Fibroblast of skin of back (primary cell): ENCODE data around the gene DRC3.
A peak's percentile ranks its signal among the peaks of the same experiment; 100 is the strongest.
"Not testable (repeated sequence)": the region's sequence is repeated elsewhere in the genome, so short reads cannot be mapped to it uniquely, and the experiment has no call there.

Experiments used
- DNase-seq: peaks from one replicate; pipeline ENCODE4 v3.0.0-alpha.2; 2013

The DRC3 gene

DNA sequence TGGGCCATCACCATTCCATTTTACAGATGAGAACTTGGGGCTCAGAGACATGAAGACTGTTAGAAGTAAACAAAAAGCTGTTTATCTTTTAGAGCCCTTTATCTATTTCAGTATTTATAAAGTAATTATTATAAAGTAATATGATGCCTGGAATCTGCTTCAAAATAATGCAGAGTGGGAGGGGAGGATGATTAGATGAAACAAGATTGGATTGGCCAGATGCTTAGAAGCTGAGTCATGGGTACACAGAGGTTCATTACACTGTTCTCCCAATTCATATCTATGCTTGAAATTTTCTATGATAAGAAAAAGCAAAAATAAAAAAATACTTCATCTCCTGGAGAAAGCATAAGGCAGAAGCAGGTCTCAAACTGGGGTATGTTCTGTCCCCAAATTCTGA, 29.8 kb upstream of the DRC3 start:
- peak; percentile 71 for DNase-seq

DNA sequence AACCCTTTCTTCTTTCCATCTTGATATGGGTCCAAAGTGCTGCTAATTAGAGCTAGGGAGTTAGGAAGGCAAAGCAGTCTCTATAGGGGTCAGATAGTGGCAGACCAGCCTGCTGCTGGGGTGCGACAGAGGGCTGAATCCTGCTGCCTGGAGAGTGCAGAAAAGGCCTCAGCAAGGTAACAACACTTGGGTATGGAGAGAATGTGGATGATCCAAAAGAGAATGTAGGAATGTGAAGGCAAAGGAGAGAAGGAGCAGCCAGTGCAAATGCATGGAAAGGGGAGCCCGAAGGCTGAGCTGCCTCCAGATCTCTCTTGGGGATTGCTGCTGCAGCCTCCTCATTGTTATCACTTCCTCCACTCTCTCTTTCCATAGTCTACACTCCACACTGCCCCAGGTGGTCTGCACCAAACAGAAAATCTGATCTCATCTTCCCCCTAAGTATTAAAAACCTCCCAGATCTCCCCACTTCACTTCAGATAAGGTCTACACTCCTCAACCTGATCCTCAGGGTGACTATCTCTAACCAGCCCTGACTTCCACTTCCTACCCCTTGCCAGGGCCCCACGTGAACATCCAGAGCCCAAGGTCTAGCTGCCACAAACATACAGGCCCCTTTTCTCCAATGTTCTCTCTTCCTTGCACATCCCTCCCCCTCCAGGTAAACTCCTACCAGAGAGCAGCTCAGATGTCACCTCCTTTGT, 29.2 kb upstream of the DRC3 start:
- DNase-seq = no peak

DNA sequence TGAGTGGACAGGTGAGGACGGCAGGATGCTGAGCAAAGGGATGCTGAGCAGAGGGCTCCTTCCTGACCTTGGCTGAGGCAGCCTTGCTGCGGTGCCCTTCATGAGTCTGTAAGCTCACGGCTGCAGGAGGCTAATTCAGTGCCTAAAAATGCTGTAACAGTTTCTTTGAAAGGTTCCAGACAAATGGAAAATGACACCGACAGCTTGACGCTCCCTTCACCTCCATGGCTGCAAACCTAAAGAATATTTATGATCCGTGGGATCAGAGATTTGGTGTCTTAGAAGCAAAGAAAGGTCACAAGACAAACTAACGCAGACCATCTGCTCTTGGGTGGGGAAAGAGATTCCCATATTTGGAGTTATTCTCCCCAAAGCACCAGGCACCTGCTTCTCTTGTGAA, 28.4 kb upstream of the DRC3 start:
- no peak for DNase-seq

DNA sequence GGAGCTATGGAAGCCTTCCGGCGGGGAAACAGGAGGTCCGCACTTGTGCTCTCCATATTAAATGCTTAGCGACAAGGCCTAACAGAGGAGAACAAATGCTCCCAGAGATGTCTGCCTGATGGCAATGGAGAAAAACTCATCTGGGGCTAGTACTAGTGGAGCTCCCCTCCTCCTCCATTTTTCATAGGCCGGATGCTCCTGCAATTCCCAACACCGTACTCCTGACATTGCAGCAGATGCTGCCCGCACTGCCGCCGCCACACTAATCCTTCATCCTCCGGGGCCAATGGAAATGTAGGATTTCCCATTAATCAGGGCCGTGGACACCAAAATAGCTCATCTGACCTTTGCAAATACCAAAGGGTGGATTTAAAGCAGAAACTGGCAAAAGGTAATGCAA, 27.9 kb upstream of the DRC3 start:
- DNase-seq = no peak

DNA sequence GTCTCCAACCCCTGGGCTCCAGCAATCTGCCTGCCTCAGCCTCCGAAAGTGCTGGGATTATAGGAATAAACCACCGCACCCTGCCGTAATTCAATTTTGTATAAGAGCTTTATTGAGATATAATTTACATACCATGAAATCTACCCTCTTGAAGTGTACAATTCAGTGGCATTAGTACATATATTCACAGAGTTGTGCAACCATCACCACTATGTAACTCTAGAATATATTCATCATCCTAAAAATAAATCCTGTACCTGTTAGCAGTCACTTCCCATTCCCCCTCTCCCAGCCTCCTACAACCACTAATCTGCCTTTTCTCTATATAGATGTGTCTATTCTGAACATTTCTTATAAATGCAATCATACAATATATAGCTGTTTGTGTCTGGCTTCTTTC, 26.6 kb upstream of the DRC3 start:
- DNase-seq = no peak

DNA sequence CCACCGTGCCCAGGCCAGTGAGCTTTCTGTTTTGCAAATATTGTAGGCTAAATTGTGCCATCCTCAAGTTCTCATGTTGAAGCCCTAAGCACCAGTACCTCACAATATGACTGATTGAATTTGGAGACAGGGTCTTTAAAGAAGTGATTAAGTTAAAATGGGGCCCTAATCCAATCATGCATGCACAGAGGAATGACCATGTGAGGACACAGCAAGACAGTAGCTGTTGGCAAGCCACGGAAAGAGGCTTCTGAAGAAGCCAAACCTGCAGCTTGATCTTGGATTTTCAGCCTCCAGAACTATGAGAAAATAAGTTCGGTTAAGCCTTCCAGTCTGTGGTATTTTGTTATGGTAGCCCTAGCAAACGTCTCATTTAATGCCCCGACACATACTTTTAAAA, 25.4 kb upstream of the DRC3 start:
- DNase-seq = no peak

DNA sequence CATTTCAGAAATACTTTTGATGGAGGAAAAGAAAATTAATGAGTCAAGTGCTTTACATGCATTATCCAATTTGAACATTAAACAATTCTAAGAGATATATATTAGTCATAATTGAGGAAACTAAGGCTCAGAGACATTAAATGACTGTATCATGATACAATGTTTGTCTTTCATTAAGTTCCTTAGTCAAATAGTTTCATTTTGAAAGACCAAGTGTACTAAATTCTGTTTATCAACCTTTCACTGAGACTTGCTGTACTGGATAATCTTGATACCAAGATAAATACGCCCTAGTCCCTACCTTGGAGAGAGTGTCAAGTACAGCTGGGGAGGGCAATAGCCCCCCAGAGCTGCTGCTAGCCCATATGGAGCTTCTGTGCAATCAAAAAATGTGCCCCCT, 24.7 kb upstream of the DRC3 start:
- DNase-seq = peak; percentile 68

DNA sequence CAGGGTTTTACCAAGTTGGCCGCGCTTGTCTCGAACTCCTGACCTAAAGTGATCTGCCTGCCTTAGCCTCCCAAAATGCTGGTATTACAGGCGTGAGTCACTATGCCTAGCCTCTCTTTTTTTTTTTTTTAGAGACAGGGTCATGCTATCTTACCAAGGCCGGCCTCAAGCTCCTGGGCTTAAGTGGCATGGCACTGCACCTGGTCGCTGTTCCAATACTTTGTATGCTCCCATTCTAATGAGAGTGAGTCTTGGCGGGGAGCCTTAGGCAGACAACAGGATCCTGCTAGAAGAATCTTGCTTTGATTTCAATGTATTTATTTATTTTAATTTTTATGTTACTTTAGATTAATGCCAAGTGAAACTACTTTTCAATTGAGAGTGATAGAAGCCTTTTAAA, 22.3 kb upstream of the DRC3 start:
- DNase-seq = no peak

DNA sequence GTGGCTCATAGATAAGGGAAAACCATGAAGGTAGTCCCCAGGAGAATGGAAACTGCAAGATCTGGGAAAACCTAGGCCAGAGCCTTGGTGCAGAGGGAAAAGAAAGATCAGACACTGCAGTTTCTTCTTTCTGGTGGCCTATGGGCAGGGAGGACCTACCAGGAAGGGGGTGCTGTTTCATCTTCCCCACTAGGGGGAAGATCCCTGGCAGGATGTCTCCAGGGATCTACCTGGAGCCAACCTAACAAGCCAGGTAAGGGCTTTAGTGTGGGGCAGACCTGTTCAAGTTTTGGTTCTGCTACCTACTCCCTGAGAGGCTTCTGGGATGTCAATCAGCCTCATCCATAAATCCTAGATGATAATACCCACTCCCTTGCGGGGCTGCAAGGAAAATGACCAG, 21.9 kb upstream of the DRC3 start:
- DNase-seq = no peak

DNA sequence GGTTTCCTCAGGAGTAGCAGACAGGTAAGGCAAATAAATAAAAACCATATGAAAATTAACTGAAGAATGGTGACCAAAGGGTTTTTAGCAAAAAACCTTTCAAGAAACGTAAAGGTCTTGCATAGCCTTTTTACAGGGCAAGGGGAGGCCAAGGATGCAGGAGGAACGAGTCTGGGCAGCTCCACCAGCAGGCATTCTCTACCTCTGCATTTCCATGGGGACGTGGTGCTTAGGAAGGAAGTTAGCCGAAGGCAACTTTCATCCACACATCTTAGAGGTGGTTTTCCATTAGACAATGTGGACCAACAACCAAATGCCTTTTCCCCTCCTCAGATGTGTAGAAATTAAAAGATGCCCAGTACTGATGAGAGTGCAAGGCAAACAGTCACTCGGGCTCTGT, 21.1 kb upstream of the DRC3 start:
- no peak for DNase-seq

DNA sequence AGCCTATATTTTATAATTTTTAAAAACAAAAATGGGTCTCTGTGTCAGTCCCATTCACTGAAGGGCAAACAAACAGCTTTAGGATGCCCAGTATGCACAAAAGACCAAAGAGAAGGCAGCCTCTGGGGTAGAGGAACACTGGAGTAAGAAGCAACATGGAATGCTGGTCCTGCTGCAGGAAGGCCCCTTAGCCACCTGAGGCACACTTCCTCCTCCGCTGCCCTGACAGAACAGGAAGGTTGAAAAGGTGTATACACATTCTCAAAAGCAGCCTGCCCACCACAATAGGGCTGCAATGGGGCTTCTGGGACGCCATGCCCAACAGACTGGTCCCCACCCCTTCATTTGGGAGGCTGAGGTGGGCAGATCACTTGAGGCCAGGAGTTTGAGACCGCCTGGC, 20.0 kb upstream of the DRC3 start:
- DNase-seq = no peak

DNA sequence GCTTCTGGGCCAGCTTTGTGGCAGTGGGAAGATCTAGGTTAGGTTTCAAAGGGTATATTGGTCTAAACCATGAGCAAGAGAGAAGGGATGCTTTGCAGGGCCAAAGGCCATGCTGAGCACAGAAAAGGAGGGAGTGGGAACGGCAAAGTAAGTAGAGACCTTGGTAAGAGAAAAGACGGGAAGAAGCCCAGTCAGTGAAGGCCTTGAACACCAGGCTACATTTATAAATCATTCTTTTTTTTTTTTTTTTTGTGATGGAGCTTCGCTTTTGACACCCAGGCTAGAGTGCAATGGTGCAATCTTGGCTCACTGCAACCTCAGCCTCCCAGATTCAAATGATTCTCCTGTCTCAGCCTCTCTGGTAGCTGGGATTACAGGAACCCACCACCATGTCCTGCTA, 18.6 kb upstream of the DRC3 start:
- no peak for DNase-seq

DNA sequence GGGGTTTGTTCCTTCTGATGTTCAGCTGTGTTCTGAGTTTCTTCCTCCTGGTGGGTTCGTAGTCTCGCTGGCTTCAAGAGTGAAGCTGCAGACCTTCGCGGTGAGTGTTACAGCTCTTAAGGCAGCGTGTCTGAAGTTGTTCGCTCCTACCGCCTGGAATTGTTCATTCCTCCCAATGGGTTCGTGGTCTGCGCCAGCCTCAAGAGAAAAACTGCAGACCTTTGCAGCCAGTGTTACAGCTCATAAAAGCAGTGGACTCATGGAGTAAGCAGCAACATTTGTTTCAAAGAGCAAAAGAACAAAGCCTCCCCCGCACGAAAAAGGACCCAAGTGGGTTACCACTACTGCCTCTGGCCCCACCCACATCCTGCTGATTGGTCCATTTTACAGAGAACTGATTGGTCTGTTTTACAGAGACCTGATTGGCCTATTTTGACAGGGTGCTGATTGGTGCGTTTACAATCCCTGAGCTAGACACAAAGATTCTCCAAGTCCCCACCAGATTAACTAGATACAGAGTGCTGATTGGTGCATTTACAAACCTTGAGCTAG, 16.8 kb upstream of the DRC3 start:
- DNase-seq = not testable (repeated sequence)

DNA sequence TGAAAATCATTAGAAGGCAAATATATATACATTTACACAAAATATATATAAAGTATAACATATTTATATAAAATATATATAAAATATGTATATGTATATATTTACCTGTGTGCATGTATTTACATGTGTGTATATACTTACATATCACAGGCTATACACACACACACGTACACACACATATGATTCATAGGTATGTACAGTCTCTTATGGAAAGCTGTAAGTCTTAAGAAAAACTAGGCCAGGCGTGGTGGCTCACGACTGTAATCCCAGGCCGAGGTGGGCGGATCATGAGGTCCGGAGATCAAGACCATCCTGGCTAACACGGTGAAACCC, 15.1 kb upstream of the DRC3 start:
- DNase-seq = no peak

DNA sequence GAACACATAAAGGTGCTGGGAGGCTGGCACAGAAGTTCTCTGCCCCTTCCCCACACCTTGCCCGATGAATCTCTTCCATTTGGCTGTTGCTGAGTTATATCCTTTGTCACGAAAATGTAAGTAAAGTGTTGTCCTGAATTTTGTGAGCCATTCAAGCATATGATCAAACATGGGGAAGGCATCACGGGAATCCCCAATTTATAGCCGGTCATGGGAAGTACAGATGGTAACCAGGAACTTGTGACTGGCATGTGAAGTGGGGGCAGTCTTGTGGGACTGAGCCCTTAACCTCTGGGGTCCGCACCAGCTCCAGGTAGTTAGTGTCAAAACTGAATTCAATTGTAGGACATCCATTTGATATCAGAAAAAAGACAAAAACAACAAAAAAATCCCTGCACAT, 13.7 kb upstream of the DRC3 start:
- no peak for DNase-seq

DNA sequence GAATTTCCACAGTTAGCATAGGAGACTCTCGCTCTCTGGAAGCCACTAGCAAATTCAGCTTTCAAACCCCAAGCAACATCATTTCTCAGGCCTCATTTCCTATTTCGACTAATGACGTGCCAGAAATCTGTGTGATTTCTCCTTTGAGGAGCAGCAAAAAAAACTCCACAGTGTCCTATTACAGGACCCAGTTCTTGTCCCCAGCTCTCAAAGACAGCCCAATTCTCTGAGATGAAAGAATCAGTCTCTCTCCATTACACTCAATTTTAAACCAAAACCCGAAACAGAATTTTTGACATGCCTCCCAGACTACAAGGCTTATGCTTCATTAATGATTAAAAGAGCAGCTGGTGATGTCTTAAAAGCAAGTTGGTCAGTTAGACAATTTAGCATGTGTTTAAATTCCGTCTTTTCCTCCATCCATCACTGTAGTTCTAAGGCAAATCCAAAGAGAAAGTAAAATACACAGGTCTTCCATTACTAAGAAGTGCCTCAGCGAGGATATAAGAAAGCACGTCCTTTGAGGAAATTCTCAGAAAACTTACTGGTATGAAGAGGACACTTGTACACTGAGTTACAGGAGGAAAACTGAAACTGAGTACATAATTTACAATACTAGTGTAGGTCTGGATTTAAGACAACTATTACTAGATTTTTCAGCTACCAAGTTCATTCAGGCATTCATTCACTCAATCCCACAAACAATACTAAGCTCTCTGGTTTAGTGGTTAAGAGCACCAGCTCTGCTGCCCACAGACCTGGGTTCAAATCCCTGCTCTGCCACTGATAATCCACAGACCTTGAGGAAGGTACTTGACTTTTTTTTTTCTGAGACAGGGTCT, 12.9 kb upstream of the DRC3 start:
- DNase-seq = peak; percentile 56

DNA sequence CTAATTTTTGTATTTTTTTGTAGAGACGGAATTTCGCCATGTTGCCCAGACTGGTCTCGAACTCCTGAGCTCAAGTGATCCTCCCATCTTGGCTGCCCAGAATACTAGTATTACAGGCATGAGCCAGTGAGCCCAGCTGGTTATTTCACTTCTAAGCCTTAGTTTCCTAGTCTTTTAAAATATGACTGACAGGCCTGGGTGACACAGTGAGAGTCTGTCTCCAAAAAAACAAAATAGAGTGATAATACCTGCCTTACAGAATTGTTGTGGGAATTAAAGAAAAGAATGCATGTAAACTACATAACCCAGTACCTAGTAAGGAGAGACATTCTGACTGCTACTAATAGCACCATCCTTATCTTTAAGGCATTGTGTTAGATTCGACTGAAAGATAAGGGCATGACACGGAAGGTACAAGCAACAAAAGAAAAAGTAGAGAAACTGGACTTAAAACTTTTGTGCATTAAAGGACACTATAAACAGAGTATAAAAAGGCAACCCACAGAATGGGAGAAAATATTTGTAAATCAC, 12.1 kb upstream of the DRC3 start:
- DNase-seq = no peak

DNA sequence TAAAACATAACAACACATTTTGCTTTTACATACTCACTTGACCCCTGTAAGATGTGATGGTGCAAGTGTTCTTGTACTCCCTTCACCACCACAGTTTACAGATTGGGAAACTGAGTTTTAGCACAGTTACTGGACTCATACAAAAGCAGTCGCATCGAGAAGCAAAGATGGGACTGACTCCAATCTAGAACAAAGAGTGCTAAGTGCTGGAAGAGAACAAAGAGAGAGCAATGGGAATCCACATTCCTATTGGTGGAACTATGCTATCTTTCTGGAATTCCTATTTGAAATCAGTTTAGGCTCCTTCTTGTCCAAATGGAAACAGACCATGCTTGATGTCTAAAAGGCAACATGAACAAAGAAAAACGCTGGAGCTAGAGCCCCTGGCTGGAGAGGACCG, 9.6 kb upstream of the DRC3 start:
- no peak for DNase-seq

DNA sequence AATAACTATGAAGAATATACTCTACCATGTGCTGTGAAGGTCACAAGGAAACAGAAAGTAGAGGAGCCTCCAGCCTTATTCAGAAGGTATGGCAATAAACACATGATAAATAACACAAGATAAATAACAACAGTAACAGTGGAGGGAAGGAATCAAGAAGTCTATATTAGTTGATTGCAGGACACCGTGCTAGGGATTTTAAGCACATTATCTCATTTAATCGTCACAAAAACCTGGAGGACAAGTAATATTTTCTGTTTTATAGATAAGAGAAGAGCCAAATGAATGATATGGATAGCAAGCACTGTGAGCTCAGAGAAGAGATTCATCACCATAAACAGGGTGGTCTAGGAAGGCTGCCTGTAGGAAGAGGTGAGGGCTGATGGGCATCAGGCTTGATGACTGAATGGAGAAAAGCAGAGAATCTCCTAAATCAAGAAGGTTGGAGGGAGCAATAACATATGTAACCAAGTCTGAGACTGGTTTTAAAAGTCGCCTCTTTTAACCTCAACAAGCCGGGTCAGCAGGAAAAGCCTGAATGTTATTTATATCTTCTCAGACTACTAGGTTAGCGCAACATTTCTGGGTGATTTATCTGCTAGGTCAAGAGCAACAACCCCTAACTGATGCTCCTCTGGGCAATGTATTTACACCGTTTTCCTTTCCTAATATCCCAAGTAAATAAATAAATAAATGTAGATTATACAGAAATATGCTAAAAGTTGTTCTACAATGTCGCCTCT, 8.8 kb upstream of the DRC3 start:
- DNase-seq = no peak

DNA sequence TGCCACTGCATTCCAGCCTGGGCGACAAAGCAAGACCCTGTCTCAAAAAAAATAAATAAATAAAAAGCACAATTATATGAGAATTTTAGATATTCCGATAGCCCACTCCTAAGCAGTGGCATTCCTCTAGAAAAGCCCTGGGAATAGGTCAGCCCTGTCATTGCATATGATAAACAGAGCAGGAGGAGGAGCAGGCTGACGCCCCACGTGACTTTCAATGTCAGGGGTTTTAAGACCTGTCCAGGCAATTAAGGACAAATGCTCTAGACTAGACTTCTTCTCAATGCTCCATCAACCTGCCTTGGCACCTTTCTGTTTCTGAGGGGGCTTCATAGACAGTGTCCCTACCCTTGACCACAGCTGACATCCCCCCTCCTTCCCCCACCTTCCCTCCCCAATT, 8.0 kb upstream of the DRC3 start:
- no peak for DNase-seq

DNA sequence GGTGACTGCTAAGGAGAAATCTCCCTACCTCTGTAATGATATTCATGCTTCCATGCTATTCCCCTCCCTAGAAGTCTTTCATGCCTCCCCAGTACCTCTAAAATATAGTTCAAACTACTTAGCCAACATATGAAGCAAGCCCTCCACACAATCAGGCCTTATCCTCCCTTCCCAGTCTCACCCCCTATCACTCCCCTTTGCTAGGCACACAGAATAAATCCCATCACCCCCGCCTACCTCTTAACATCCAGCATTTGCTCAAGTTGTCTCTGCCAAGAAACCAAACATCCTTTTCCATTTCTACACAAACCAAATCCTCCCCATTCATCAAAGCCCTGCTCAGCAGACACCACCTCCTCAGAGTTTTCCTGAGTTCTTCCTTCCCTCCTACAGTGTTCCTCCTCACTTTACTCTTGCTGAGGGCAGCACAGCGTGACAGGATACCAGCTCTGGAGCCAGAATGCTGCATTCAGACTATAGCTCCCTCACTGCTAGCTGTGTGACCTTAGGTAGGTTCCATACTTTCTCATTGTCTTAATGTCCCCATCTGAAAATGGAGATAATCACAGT, 7.4 kb upstream of the DRC3 start:
- DNase-seq = no peak

DNA sequence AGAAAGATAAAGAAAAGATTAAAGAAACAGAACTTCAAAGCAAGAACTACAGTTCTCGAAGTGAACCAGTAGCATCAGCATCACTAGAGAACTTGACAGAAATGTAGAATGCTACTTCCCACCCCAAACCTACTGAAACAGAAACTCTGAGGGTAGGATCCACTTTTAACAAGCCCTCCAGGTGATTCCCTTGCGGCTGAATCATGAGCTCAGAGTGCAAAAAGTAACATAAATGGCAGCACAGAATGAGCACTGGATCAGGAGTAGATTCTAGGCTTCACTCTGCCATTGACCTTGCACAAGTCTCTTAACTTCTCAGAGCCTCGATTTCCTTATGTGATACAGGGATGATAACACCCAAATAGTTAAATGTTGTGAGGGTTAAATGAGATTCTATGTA, 6.3 kb upstream of the DRC3 start:
- no peak for DNase-seq
